Measurements from ENCODE around the gene ARHGAP24.

DNA sequence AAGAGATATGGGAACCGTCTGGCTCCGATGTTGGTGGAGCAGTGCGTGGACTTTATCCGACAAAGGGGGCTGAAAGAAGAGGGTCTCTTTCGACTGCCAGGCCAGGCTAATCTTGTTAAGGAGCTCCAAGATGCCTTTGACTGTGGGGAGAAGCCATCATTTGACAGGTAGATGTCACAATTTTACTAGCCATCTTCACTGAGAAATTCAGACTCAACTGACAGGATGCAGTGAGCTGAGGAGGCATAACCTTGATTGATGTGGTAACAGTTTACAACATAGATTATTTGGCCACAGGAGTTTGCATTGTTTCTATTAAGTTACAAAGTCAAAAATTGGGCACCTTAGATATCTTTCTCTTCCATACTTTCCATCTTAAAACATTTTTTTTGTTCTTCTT is 467.2 kb downstream of the ARHGAP24 start:
- TF ChIP-seq RFXAP (CRISPR knock-in tag; IDR thresholded peaks at IDR 0.05; ENCODE audit: borderline replicate concordance): no peak
- no peak for TF ChIP-seq MATR3 (CRISPR knock-in tag; IDR thresholded peaks at IDR 0.05)
- TF ChIP-seq SNRNP70 (IDR thresholded peaks at IDR 0.05; ENCODE audit: low read depth, low read length): no peak
- no peak for TF ChIP-seq EZH2 (conservative IDR thresholded peaks at IDR 0.05; ENCODE audit: low read depth, low read length)

Data from HepG2 (cell line).